ENCODE results near the gene XPNPEP1. TPM values are rescaled to one million over a fixed set of nuclear protein-coding genes. Genes with fewer than 3 reads are reported as not detected.
A peak's percentile ranks its signal among the peaks of the same experiment; 100 is the strongest.

XPNPEP1 gene
- total and polyA plus RNA-seq, 2 of the 4 experiments (the other 2 are of a cell fraction): 164 to 311 TPM

GRCh38 chr10:109883859-109884771 is 39.2 kb downstream of the XPNPEP1 start:
- Histone ChIP-seq H3K9me1 (ENCODE audit: insufficient read depth, low read length) (peaks cover 5% of the 10 kb centered on the region; the same call in 1 of the 2 replicates), H4K20me1 (ENCODE audit: insufficient read depth, low read length) (0 out of 2 replicates have a peak, but pooled peaks cover 11% of the 10 kb centered on the region), H2BK15ac (ENCODE audit: low read depth, low read length) (peak overlapping the region; percentile 29; the same call in 1 of the 3 replicates), H3K4ac (ENCODE audit: low read depth, low read length) (peak overlapping the region; percentile 68), H3K4me2 (ENCODE audit: low read depth, low read length) (peak overlapping the region; percentile 41), H3K4me1 (ENCODE audit: control insufficient read depth, insufficient read depth, low read length) (peaks cover 15% of the 10 kb centered on the region), H2BK5ac (ENCODE audit: low read depth, low read length, poor library complexity, severe bottlenecking) (peak overlapping the region; percentile 27), H3K79me1 (ENCODE audit: low read depth in 1 of 2, low read length in 2 of 2) (peaks cover 6 to 36% of the 10 kb centered on the region in 2 experiments; a peak in 2 of 4 replicates), H2AFZ (replicated peaks; ENCODE audit: low read length, poor library complexity) (peak overlapping the region; percentile 75), H2AK9ac (replicated peaks; ENCODE audit: low read depth, low read length, poor library complexity) (peak overlapping the region; percentile 2), H2BK120ac (ENCODE audit: low read depth, low read length) (peak overlapping the region; percentile 65), H3K14ac (replicated peaks; ENCODE audit: low read depth, low read length) (peak overlapping the region; percentile 54; the same call in 1 of the 2 replicates), H2BK20ac (ENCODE audit: low read depth, low read length) (peak overlapping the region; percentile 6; the same call in 1 of the 2 replicates), H3K18ac (ENCODE audit: low read depth, low read length) (peak overlapping the region; percentile 23; the same call in 1 of the 2 replicates), H3K4me3 (ENCODE audit: insufficient read depth, low read depth, low read length) (no peak overlapping the region), H2AK5ac (ENCODE audit: low read depth, low read length) (no peak overlapping the region), H3K9me3 (ENCODE audit: control insufficient read depth, insufficient read depth, low read length) (no peaks in the 10 kb centered on the region), H4K91ac (ENCODE audit: insufficient read depth, low read depth, low read length) (peak overlapping the region; percentile 64), H4K5ac (ENCODE audit: low read depth, low read length) (peak overlapping the region; percentile 36), H3K27ac (ENCODE audit: insufficient read depth, low read length) (peak overlapping the region; percentile 62), H3K27me3 (ENCODE audit: control insufficient read depth, insufficient read depth, low read length) (no peaks in the 10 kb centered on the region), H3K36me3 (ENCODE audit: control insufficient read depth, insufficient read depth, low read length) (peaks cover 47% of the 10 kb centered on the region), H3K9ac (ENCODE audit: low read depth, low read length) (no peak overlapping the region; the same call in 1 of the 2 replicates), H4K8ac (ENCODE audit: low read depth in 2 of 2, low read length in 2 of 2) (peak overlapping the region in 1 of 2 experiments; percentile 63; a peak in 2 of 4 replicates), H3K56ac (ENCODE audit: extremely low read depth, insufficient read depth, low read length) (no peak overlapping the region), H3K23ac (ENCODE audit: low read depth, low read length) (no peak overlapping the region)
- DNase-seq (peak; percentile 90), ATAC-seq (ENCODE audit: low read depth) (peak; percentile 95)
- ChIA-PET CTCF (interaction anchor here (0.6 to 1.8 kb wide), 44 partner anchors 9 to 1013 kb away, joined by 3 to 20 read pairs (median 5); partner anchors contain the start of gene ADD3), POLR2A (ENCODE audit: unreplicated experiment) (no interaction called here)
- in situ Hi-C loops (cut with MboI; ENCODE audit: low sequenced_read_pairs): loop anchor here (5.0 kb wide), 2 partner anchors 253 to 388 kb away; no protein-coding TSS in a partner anchor
- WGBS, 2 experiments (ENCODE audit: extremely low coverage in 2 of 2, insufficient read length in 1 of 2): 57% methylated on average over 2 of the region's 17 CpGs; no CpG with 5 or more reads in 1 of the 2 experiments
- intact Hi-C loops (cut with micrococcal nuclease): loop anchor here (1.0 to 5.0 kb wide), 4 partner anchors 123 to 395 kb away; partner anchors contain the start of gene ADD3
- dilution Hi-C loops (cut with HindIII; ENCODE audit: low sequenced_read_pairs, unreplicated experiment): no loop called here
- BruUV-seq (replicated peaks): no TSS peak
- TF ChIP-seq ELK1 (IDR thresholded peaks at IDR 0.05; ENCODE audit: borderline replicate concordance, low read depth, low read length): no peak
- TF ChIP-seq USF2 (IDR thresholded peaks at IDR 0.05; ENCODE audit: low read depth, low read length): peak; percentile 59; the same call in 1 of the 2 replicates
- TF ChIP-seq MAZ (IDR thresholded peaks at IDR 0.05; ENCODE audit: borderline replicate concordance, low read depth, low read length): peak; percentile 95
- no peak for TF ChIP-seq CEBPB (IDR thresholded peaks at IDR 0.05; ENCODE audit: low read depth, low read length)
- TF ChIP-seq NFE2L2 (IDR thresholded peaks at IDR 0.05; ENCODE audit: low read depth, low read length): peak; percentile 2
- no peak for TF ChIP-seq CHD1 (IDR thresholded peaks at IDR 0.05; ENCODE audit: low read depth, low read length)
- TF ChIP-seq MAFK (IDR thresholded peaks at IDR 0.05; ENCODE audit: low read depth, low read length): no peak; the same call in 1 of the 2 replicates
- TF ChIP-seq CTCF (conservative IDR thresholded peaks at IDR 0.05; ENCODE audit: low read depth, low read length): peak; percentile 99
- TF ChIP-seq RAD21 (IDR thresholded peaks at IDR 0.05; ENCODE audit: low read length): peak; percentile 99
- TF ChIP-seq BHLHE40 (IDR thresholded peaks at IDR 0.05; ENCODE audit: low read depth, low read length): no peak
- no peak for TF ChIP-seq FOS (IDR thresholded peaks at IDR 0.05; ENCODE audit: low read depth, low read length)
- TF ChIP-seq RCOR1 (IDR thresholded peaks at IDR 0.05; ENCODE audit: insufficient replicate concordance, low read length): no peak

All from IMR-90 (cell line).